Liver (tissue), 3 donors: ENCODE data around the gene UBXN1.

Experiments
- CTCF ChIP-seq: fragments of 150-350 bp; IDR thresholded peaks from 2 replicates; pipeline ENCODE4 v1.5.1; 2017; ENCODE audit warnings: improper control_type of control experiment, low read depth, low read length; ENCODE audit not compliant: missing input control
- EGR1 ChIP-seq, 2 donors: IDR thresholded peaks; 2 replicates each; pipeline ENCODE4 v1.6.1; 2016 to 2018; ENCODE audit warnings: antibody characterized with exemption in 2 of 2, low read depth in 2 of 2
- FOXA1 ChIP-seq: IDR thresholded peaks from 2 replicates; pipeline ENCODE4 v1.6.1; 2016; ENCODE audit warnings: antibody characterized with exemption
- HNF4G ChIP-seq: IDR thresholded peaks from 2 replicates; pipeline ENCODE4 v1.6.1; 2016; ENCODE audit warnings: antibody characterized with exemption
- JUND ChIP-seq, 2 donors: IDR thresholded peaks; 2 replicates each; pipeline ENCODE4 v1.6.1; 2016; ENCODE audit warnings: antibody characterized with exemption in 2 of 2
- MAX ChIP-seq: IDR thresholded peaks from 2 replicates; pipeline ENCODE4 v1.6.1; 2016; ENCODE audit warnings: antibody characterized with exemption
- RAD21 ChIP-seq, 2 donors: IDR thresholded peaks; 2 replicates each; pipeline ENCODE4 v1.6.1; 2016; ENCODE audit warnings: antibody characterized with exemption in 2 of 2, mild to moderate bottlenecking in 2 of 2
- REST ChIP-seq: IDR thresholded peaks from 2 replicates; pipeline ENCODE4 v1.6.1; 2016; ENCODE audit warnings: antibody characterized with exemption, mild to moderate bottlenecking
- YY1 ChIP-seq: IDR thresholded peaks from 2 replicates; pipeline ENCODE4 v1.6.1; 2016; ENCODE audit warnings: antibody characterized with exemption, mild to moderate bottlenecking
- TF ChIP-seq, protein P1 (sequence below): IDR thresholded peaks from 2 replicates; pipeline ENCODE4 v1.6.1; 2016; ENCODE audit warnings: antibody characterized with exemption
- TF ChIP-seq, protein P2 (sequence below): IDR thresholded peaks from 2 replicates; pipeline ENCODE4 v1.6.1; 2016; ENCODE audit warnings: antibody characterized with exemption
- donor health status: healthy.
- donor health status: healthy.

GRCh38 chr11:62667460-62667859, 11.4 kb downstream of the UBXN1 start:
- TF ChIP-seq REST, result no peak
- no peak for TF ChIP-seq RAD21 (IDR thresholded peaks at IDR 0.05)
- TF ChIP-seq FOXA1, result no peak
- TF ChIP-seq, protein P1, sequence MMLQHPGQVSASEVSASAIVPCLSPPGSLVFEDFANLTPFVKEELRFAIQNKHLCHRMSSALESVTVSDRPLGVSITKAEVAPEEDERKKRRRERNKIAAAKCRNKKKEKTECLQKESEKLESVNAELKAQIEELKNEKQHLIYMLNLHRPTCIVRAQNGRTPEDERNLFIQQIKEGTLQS, result no peak
- TF ChIP-seq YY1, result no peak
- no peak for TF ChIP-seq CTCF
- TF ChIP-seq EGR1 (IDR thresholded peaks at IDR 0.05; ENCODE audit: low read depth in 2 of 2), result no peak
- TF ChIP-seq JUND (IDR thresholded peaks at IDR 0.05), result no peak
- TF ChIP-seq, protein P2, sequence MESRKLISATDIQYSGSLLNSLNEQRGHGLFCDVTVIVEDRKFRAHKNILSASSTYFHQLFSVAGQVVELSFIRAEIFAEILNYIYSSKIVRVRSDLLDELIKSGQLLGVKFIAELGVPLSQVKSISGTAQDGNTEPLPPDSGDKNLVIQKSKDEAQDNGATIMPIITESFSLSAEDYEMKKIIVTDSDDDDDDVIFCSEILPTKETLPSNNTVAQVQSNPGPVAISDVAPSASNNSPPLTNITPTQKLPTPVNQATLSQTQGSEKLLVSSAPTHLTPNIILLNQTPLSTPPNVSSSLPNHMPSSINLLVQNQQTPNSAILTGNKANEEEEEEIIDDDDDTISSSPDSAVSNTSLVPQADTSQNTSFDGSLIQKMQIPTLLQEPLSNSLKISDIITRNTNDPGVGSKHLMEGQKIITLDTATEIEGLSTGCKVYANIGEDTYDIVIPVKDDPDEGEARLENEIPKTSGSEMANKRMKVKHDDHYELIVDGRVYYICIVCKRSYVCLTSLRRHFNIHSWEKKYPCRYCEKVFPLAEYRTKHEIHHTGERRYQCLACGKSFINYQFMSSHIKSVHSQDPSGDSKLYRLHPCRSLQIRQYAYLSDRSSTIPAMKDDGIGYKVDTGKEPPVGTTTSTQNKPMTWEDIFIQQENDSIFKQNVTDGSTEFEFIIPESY, result no peak
- no peak for TF ChIP-seq MAX
- TF ChIP-seq HNF4G, result no peak
